WTC11 (cell line): ENCODE measurements around the gene RPH3AL. TPM values are rescaled to one million over a fixed set of nuclear protein-coding genes. Genes with fewer than 3 reads are reported as not detected.

Source experiments
- ATAC-seq: fragments of 200-7000 bp; cut with Tn5 transposase; 2 replicates; pipeline ENCODE4 v1.10.0; 2021; ENCODE audit warnings: mild to moderate bottlenecking, moderate library complexity
- CTCF ChIA-PET: fragments of 300-600 bp; sonication (Branson Sonifier 250); formaldehyde crosslinking; loops from one replicate; lab custom pipeline; 2021; ENCODE audit warnings: antibody characterized with exemption; lab: Charles Lee
- POLR2A ChIA-PET: fragments of 350-600 bp; sonication (Branson Sonifier 250); formaldehyde crosslinking; loops from one replicate; lab custom pipeline; 2021; ENCODE audit warnings: antibody characterized with exemption; lab: Charles Lee
- DNase-seq: peaks from one replicate; pipeline ENCODE4 v3.0.0; 2021; ENCODE audit warnings: low spot score
- H3K27ac Mint-ChIP-seq: 2 replicates; pipeline ENCODE4 v1.8.0; 2021; ENCODE audit warnings: mixed read lengths
- H3K27me3 Mint-ChIP-seq: 2 replicates; pipeline ENCODE4 v1.8.0; 2021; ENCODE audit warnings: low read depth, mild to moderate bottlenecking, moderate library complexity, mixed read lengths
- H3K36me3 Mint-ChIP-seq: 2 replicates; pipeline ENCODE4 v1.8.0; 2021; ENCODE audit warnings: mixed read lengths
- H3K4me1 Mint-ChIP-seq: 2 replicates; pipeline ENCODE4 v1.8.0; 2022; ENCODE audit warnings: mixed read lengths
- H3K4me3 Mint-ChIP-seq: 2 replicates; pipeline ENCODE4 v1.8.0; 2021; ENCODE audit warnings: mild to moderate bottlenecking, moderate library complexity, mixed read lengths
- H3K9me3 Mint-ChIP-seq: 2 replicates; pipeline ENCODE4 v1.8.0; 2021; ENCODE audit warnings: mixed read lengths
- ATF1 ChIP-seq: sonication (generic); formaldehyde crosslinking; IDR thresholded peaks from 2 replicates; pipeline ENCODE4 v1.8.1; 2023; ENCODE audit warnings: mild to moderate bottlenecking, moderate library complexity, missing genetic modification reagents
- CBFB ChIP-seq: sonication (generic); formaldehyde crosslinking; IDR thresholded peaks from 2 replicates; pipeline ENCODE4 v1.8.1; 2022; ENCODE audit warnings: mild to moderate bottlenecking, low read depth, missing genetic modification reagents
- CREB1 ChIP-seq: sonication (generic); formaldehyde crosslinking; IDR thresholded peaks from 2 replicates; pipeline ENCODE4 v1.8.0; 2023; ENCODE audit warnings: mild to moderate bottlenecking, missing genetic modification reagents
- ESRRA ChIP-seq: sonication (generic); formaldehyde crosslinking; IDR thresholded peaks from 2 replicates; pipeline ENCODE4 v1.8.1; 2022; ENCODE audit warnings: mild to moderate bottlenecking, missing genetic modification reagents, borderline replicate concordance
- ETV6 ChIP-seq: sonication (generic); formaldehyde crosslinking; IDR thresholded peaks from 2 replicates; pipeline ENCODE4 v1.8.1; 2022; ENCODE audit warnings: mild to moderate bottlenecking, missing genetic modification reagents
- FOXP1 ChIP-seq: sonication (generic); formaldehyde crosslinking; IDR thresholded peaks from 2 replicates; pipeline ENCODE4 v1.8.0; 2022; ENCODE audit warnings: missing genetic modification reagents, mild to moderate bottlenecking, moderate library complexity, borderline replicate concordance
- GRHL2 ChIP-seq: fragments of 250-450 bp; sonication (Bioruptor Pico); IDR thresholded peaks from 2 replicates; pipeline ENCODE4 v1.8.0; 2022; ENCODE audit warnings: mild to moderate bottlenecking, moderate library complexity; ENCODE audit not compliant: insufficient replicate concordance, severe bottlenecking
- JUN ChIP-seq: sonication (generic); formaldehyde crosslinking; IDR thresholded peaks from 2 replicates; pipeline ENCODE4 v1.8.0; 2023; ENCODE audit warnings: mild to moderate bottlenecking, missing genetic modification reagents
- SMAD3 ChIP-seq: sonication (generic); formaldehyde crosslinking; IDR thresholded peaks from 2 replicates; pipeline ENCODE4 v1.8.0; 2022; ENCODE audit warnings: missing genetic modification reagents, mild to moderate bottlenecking, borderline replicate concordance
- TP53 ChIP-seq: sonication (generic); formaldehyde crosslinking; IDR thresholded peaks from 2 replicates; pipeline ENCODE4 v1.8.1; 2023; ENCODE audit warnings: mild to moderate bottlenecking, missing genetic modification reagents
- ZNF121 ChIP-seq: sonication (generic); formaldehyde crosslinking; IDR thresholded peaks from 2 replicates; pipeline ENCODE4 v1.8.0; 2023; ENCODE audit warnings: missing genetic modification reagents
- ZNF138 ChIP-seq: sonication (generic); formaldehyde crosslinking; conservative IDR thresholded peaks from 2 replicates; pipeline ENCODE4 v1.8.1; 2022; ENCODE audit warnings: mild to moderate bottlenecking, moderate library complexity, missing genetic modification reagents
- ZNF671 ChIP-seq: fragments of 250-450 bp; sonication (Bioruptor Pico); IDR thresholded peaks from 2 replicates; pipeline ENCODE4 v1.8.0; 2021; ENCODE audit warnings: mild to moderate bottlenecking
- total RNA-seq: library from RNA; stranded (reverse); gene quantifications from 3 replicates; pipeline ENCODE4 v1.2.3, GENCODE V29; 2021
- TF ChIP-seq, protein P1 (sequence below): sonication (generic); formaldehyde crosslinking; IDR thresholded peaks from 2 replicates; pipeline ENCODE4 v1.8.1; 2023; ENCODE audit warnings: mild to moderate bottlenecking, missing genetic modification reagents, moderate library complexity
- TF ChIP-seq, protein P2 (sequence below): sonication (generic); formaldehyde crosslinking; conservative IDR thresholded peaks from 2 replicates; pipeline ENCODE4 v1.8.1; 2022; ENCODE audit warnings: mild to moderate bottlenecking, missing genetic modification reagents
- TF ChIP-seq, protein P3 (sequence below): sonication (generic); formaldehyde crosslinking; IDR thresholded peaks from 2 replicates; pipeline ENCODE4 v1.8.0; 2023; ENCODE audit warnings: missing genetic modification reagents
- TF ChIP-seq, protein P4 (sequence below): fragments of 250-450 bp; sonication (Bioruptor Pico); conservative IDR thresholded peaks from 2 replicates; pipeline ENCODE4 v1.9.0; 2021; ENCODE audit warnings: mild to moderate bottlenecking
- TF ChIP-seq, protein P5 (sequence below): fragments of 250-450 bp; sonication (Bioruptor Pico); IDR thresholded peaks from 2 replicates; pipeline ENCODE4 v1.8.0; 2021; ENCODE audit warnings: mild to moderate bottlenecking
- TF ChIP-seq, protein P6 (sequence below): sonication (generic); formaldehyde crosslinking; IDR thresholded peaks from 2 replicates; pipeline ENCODE4 v1.8.0; 2022; ENCODE audit warnings: mild to moderate bottlenecking, missing genetic modification reagents
- TF ChIP-seq, protein P7 (sequence below): fragments of 250-450 bp; sonication (Bioruptor Pico); IDR thresholded peaks from 2 replicates; pipeline ENCODE4 v1.9.0; 2021; ENCODE audit warnings: mild to moderate bottlenecking
- TF ChIP-seq, protein P8 (sequence below): sonication (generic); formaldehyde crosslinking; IDR thresholded peaks from 2 replicates; pipeline ENCODE4 v1.8.0; 2022; ENCODE audit warnings: mild to moderate bottlenecking, missing genetic modification reagents
- TF ChIP-seq, protein P9 (sequence below): sonication (generic); formaldehyde crosslinking; IDR thresholded peaks from 2 replicates; pipeline ENCODE4 v1.8.1; 2022; ENCODE audit warnings: missing genetic modification reagents, borderline replicate concordance

RPH3AL gene
- total RNA-seq, 1 experiment from 2014 or later = 2.0 TPM

DNA sequence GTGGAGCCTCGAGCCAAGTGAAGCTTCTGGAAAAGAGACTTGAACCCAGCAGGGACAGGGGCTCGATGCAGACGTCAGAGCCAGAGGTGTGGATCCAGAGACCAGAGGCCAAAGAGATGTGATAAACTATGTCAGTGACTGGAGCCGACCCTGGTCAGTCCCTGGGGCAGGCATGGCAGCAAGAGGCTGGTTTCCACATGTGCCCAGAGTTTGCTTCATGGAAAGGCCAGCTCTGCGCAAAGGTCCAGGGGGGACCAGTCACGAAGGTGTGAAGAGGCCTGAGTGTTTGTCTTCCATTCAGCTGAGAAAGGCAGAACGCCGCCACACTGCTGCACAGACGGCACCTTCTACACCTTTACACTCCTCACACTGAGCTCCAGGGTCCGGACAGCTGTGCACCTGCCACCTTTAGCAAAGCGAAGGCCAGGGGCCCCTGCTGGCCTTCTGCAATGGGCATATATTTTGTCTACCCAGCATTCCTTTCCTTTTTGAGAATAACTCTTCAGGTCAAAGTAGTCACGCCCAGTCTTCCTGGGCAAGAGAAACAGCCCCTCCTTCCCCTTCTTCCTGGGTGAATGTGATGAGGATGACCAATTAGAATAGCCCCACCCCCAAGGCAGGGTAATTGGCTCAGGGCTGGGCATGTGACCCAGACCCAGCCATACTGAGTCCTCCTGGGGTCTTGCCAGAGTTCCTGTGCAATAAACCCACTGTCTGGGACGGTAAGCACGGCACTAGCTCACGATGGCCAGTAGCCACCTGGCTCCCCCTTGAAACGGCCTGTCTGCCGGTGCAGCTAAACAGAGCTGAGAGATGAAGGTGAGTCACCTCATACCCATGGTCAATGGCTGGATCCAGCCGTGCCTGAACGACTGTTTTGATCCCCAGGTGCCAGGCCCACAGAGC lies 2.3 kb upstream of the RPH3AL start:
- DNase-seq (no peak), ATAC-seq (no peak)
- H3K36me3 Mint-ChIP-seq = peaks cover 17% of the 10 kb centered on the region
- no peak overlapping the region for H3K4me3 Mint-ChIP-seq
- TF ChIP-seq, protein P1, sequence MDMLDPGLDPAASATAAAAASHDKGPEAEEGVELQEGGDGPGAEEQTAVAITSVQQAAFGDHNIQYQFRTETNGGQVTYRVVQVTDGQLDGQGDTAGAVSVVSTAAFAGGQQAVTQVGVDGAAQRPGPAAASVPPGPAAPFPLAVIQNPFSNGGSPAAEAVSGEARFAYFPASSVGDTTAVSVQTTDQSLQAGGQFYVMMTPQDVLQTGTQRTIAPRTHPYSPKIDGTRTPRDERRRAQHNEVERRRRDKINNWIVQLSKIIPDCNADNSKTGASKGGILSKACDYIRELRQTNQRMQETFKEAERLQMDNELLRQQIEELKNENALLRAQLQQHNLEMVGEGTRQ (CRISPR knock-in tag) = no peak
- TF ChIP-seq, protein P2, sequence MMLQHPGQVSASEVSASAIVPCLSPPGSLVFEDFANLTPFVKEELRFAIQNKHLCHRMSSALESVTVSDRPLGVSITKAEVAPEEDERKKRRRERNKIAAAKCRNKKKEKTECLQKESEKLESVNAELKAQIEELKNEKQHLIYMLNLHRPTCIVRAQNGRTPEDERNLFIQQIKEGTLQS (CRISPR knock-in tag) = no peak
- TF ChIP-seq SMAD3 (CRISPR knock-in tag) (no peak), ZNF138 (CRISPR knock-in tag) (no peak), ESRRA (CRISPR knock-in tag) (no peak), JUN (no peak), CBFB (no peak), FOXP1 (no peak), ZNF671 (CRISPR knock-in tag) (no peak), ZNF121 (no peak), TP53 (CRISPR knock-in tag) (no peak), GRHL2 (CRISPR knock-in tag) (no peak), ATF1 (CRISPR knock-in tag) (no peak)
- TF ChIP-seq, protein P3, sequence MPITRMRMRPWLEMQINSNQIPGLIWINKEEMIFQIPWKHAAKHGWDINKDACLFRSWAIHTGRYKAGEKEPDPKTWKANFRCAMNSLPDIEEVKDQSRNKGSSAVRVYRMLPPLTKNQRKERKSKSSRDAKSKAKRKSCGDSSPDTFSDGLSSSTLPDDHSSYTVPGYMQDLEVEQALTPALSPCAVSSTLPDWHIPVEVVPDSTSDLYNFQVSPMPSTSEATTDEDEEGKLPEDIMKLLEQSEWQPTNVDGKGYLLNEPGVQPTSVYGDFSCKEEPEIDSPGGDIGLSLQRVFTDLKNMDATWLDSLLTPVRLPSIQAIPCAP (CRISPR knock-in tag) = no peak
- TF ChIP-seq, protein P4, sequence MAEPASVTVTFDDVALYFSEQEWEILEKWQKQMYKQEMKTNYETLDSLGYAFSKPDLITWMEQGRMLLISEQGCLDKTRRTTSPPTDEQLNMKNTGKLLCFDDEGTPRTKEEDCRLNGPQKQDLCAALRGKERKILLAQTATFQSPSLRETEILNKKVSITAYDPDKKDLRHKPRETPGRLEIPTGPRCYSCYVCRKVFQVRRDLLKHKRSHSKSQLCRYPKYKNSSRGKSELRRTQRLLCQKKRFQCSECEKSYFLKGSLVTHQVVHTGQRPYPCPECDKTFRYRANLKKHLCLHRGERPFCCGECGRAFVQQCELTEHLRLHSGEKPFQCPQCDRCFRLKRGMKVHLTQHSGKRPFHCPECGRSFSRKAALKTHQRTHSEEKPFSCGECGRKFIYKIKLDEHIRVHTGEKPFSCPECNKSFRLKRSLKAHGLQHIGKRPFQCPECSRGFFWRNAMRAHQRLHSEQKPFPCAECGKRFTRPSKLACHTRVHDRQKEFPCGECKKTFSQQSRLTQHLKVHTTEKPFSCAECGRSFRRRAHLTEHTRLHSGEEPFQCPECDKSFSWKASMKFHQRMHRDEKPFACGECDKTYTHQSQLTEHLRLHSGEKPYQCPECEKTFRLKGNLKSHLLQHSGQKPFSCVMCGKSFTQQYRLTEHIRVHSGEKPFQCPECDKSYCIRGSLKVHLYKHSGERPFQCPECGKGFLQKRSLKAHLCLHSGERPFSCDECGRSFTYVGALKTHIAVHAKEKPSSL (CRISPR knock-in tag) = no peak
- TF ChIP-seq, protein P5, sequence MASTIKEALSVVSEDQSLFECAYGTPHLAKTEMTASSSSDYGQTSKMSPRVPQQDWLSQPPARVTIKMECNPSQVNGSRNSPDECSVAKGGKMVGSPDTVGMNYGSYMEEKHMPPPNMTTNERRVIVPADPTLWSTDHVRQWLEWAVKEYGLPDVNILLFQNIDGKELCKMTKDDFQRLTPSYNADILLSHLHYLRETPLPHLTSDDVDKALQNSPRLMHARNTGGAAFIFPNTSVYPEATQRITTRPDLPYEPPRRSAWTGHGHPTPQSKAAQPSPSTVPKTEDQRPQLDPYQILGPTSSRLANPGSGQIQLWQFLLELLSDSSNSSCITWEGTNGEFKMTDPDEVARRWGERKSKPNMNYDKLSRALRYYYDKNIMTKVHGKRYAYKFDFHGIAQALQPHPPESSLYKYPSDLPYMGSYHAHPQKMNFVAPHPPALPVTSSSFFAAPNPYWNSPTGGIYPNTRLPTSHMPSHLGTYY = no peak
- TF ChIP-seq, protein P6, sequence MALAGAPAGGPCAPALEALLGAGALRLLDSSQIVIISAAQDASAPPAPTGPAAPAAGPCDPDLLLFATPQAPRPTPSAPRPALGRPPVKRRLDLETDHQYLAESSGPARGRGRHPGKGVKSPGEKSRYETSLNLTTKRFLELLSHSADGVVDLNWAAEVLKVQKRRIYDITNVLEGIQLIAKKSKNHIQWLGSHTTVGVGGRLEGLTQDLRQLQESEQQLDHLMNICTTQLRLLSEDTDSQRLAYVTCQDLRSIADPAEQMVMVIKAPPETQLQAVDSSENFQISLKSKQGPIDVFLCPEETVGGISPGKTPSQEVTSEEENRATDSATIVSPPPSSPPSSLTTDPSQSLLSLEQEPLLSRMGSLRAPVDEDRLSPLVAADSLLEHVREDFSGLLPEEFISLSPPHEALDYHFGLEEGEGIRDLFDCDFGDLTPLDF = no peak
- ChIA-PET CTCF (no interaction called here), POLR2A (no interaction called here)
- H3K4me1 Mint-ChIP-seq = peaks cover 17% of the 10 kb centered on the region
- H3K9me3 Mint-ChIP-seq = peaks cover 19% of the 10 kb centered on the region
- H3K27ac Mint-ChIP-seq = no peak overlapping the region
- peaks cover 2% of the 10 kb centered on the region; the same call in 1 of the 2 replicates for H3K27me3 Mint-ChIP-seq

DNA sequence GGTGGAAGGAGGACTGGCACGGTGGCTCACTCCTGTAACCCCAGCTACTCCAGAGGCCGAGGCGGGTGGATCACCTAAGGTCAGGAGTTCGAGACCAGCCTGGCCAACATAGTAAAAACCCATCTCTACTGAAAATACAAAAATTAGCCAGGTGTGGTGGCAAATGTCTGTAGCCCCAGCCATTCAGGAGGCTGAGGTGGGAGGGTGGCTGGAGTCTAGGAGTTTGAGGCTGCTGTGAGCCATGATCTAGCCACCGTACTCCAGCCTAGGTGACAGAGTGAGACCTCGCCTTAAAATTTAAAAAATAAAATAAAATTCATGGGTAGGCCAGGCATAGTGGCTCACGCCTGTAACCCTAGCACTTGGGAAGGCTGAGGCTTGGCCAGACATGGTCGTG lies 1.2 kb upstream of the RPH3AL start:
- ChIA-PET CTCF (no interaction called here), POLR2A (no interaction called here)
- Mint-ChIP-seq H3K36me3 (peaks cover 17% of the 10 kb centered on the region), H3K4me3 (no peak overlapping the region), H3K9me3 (peaks cover 19% of the 10 kb centered on the region), H3K4me1 (peaks cover 17% of the 10 kb centered on the region), H3K27ac (no peak overlapping the region), H3K27me3 (peaks cover 2% of the 10 kb centered on the region; the same call in 1 of the 2 replicates)
- ATAC-seq = no peak
- no peak for DNase-seq
- TF ChIP-seq, protein P7, sequence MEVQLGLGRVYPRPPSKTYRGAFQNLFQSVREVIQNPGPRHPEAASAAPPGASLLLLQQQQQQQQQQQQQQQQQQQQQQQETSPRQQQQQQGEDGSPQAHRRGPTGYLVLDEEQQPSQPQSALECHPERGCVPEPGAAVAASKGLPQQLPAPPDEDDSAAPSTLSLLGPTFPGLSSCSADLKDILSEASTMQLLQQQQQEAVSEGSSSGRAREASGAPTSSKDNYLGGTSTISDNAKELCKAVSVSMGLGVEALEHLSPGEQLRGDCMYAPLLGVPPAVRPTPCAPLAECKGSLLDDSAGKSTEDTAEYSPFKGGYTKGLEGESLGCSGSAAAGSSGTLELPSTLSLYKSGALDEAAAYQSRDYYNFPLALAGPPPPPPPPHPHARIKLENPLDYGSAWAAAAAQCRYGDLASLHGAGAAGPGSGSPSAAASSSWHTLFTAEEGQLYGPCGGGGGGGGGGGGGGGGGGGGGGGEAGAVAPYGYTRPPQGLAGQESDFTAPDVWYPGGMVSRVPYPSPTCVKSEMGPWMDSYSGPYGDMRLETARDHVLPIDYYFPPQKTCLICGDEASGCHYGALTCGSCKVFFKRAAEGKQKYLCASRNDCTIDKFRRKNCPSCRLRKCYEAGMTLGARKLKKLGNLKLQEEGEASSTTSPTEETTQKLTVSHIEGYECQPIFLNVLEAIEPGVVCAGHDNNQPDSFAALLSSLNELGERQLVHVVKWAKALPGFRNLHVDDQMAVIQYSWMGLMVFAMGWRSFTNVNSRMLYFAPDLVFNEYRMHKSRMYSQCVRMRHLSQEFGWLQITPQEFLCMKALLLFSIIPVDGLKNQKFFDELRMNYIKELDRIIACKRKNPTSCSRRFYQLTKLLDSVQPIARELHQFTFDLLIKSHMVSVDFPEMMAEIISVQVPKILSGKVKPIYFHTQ (CRISPR knock-in tag) = no peak
- TF ChIP-seq, protein P8, sequence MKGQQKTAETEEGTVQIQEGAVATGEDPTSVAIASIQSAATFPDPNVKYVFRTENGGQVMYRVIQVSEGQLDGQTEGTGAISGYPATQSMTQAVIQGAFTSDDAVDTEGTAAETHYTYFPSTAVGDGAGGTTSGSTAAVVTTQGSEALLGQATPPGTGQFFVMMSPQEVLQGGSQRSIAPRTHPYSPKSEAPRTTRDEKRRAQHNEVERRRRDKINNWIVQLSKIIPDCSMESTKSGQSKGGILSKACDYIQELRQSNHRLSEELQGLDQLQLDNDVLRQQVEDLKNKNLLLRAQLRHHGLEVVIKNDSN = no peak
- TF ChIP-seq, protein P9, sequence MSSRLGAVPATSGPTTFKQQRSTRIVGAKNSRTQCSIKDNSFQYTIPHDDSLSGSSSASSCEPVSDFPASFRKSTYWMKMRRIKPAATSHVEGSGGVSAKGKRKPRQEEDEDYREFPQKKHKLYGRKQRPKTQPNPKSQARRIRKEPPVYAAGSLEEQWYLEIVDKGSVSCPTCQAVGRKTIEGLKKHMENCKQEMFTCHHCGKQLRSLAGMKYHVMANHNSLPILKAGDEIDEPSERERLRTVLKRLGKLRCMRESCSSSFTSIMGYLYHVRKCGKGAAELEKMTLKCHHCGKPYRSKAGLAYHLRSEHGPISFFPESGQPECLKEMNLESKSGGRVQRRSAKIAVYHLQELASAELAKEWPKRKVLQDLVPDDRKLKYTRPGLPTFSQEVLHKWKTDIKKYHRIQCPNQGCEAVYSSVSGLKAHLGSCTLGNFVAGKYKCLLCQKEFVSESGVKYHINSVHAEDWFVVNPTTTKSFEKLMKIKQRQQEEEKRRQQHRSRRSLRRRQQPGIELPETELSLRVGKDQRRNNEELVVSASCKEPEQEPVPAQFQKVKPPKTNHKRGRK = no peak
- TF ChIP-seq CREB1 (no peak), ETV6 (CRISPR knock-in tag) (no peak)
